Thyroid gland (tissue), 4 donors: ENCODE results near the gene VSTM4.

ENCODE experiments used
- CTCF ChIP-seq, 6 experiments: fragments of 200-600 bp in 3 of 6; fragments of 450-650 bp in 3 of 6; sonication (generic) in 3 of 6; IDR thresholded peaks; one replicate each; pipeline ENCODE4 v1.5.1; 2016 to 2019; ENCODE audit warnings: antibody characterized with exemption in 6 of 6, mild to moderate bottlenecking in 2 of 6, inconsistent platforms in 1 of 6, moderate library complexity in 1 of 6
- POLR2A ChIP-seq, 2 donors: fragments of 450-650 bp; IDR thresholded peaks; one replicate each; pipeline ENCODE4 v1.6.1; 2017; ENCODE audit warnings: antibody characterized with exemption in 2 of 2, mild to moderate bottlenecking in 2 of 2, moderate library complexity in 1 of 2

GRCh38 chr10:49076741-49077521 is 38.4 kb downstream of the VSTM4 start:
- TF ChIP-seq CTCF (IDR thresholded peaks at IDR 0.05): no peak
- no peak for TF ChIP-seq POLR2A (IDR thresholded peaks at IDR 0.05)
